ENCODE data around the gene CARD14.
"Not testable (repeated sequence)": the region's sequence is repeated elsewhere in the genome, so short reads cannot be mapped to it uniquely, and the experiment has no call there.

The CARD14 gene

GRCh38 chr17:80223838-80224497, 54.1 kb downstream of the CARD14 start:
- no peak for DNase-seq (ENCODE audit: low read depth, low spot score)

GRCh38 chr17:80224683-80225082, 54.9 kb downstream of the CARD14 start:
- DNase-seq (ENCODE audit: low read depth, low spot score) = no peak

GRCh38 chr17:80225230-80225629, 55.4 kb downstream of the CARD14 start:
- no peak for DNase-seq (ENCODE audit: low read depth, low spot score)

- no peak for DNase-seq (ENCODE audit: low read depth, low spot score)
Observed at GRCh38 chr17:80227156-80227555, 57.3 kb downstream of the CARD14 start.

- DNase-seq (ENCODE audit: low read depth, low spot score) = no peak
Observed at GRCh38 chr17:80227666-80228065, 57.8 kb downstream of the CARD14 start.

- DNase-seq (ENCODE audit: low read depth, low spot score) = no peak
Observed at GRCh38 chr17:80228477-80228876, 58.6 kb downstream of the CARD14 start.

GRCh38 chr17:80229011-80229410, 59.2 kb downstream of the CARD14 start:
- DNase-seq (ENCODE audit: low read depth, low spot score) = no peak

- DNase-seq (ENCODE audit: low read depth, low spot score) = no peak
Observed at GRCh38 chr17:80232438-80232837, 62.6 kb downstream of the CARD14 start.

GRCh38 chr17:80233202-80233601, 63.4 kb downstream of the CARD14 start:
- DNase-seq (ENCODE audit: low read depth, low spot score) = no peak

- DNase-seq (ENCODE audit: low read depth, low spot score) = no peak
Observed at GRCh38 chr17:80236911-80237310, 67.1 kb downstream of the CARD14 start.

GRCh38 chr17:80237386-80237785, 67.6 kb downstream of the CARD14 start:
- no peak for DNase-seq (ENCODE audit: low read depth, low spot score)

- no peak for DNase-seq (ENCODE audit: low read depth, low spot score)
Observed at GRCh38 chr17:80242505-80242904, 72.7 kb downstream of the CARD14 start.

GRCh38 chr17:80243526-80244433, 74.0 kb downstream of the CARD14 start:
- no peak for DNase-seq (ENCODE audit: low read depth, low spot score)

- DNase-seq (ENCODE audit: low read depth, low spot score) = not testable (repeated sequence)
Observed at GRCh38 chr17:80244448-80244847, 74.6 kb downstream of the CARD14 start.

GRCh38 chr17:80244871-80245509, 75.2 kb downstream of the CARD14 start:
- no peak for DNase-seq (ENCODE audit: low read depth, low spot score)

- no peak for DNase-seq (ENCODE audit: low read depth, low spot score)
Observed at GRCh38 chr17:80245566-80246265, 75.9 kb downstream of the CARD14 start.

- DNase-seq (ENCODE audit: low read depth, low spot score) = no peak
Observed at GRCh38 chr17:80246266-80246681, 76.4 kb downstream of the CARD14 start.

- no peak for DNase-seq (ENCODE audit: low read depth, low spot score)
Observed at GRCh38 chr17:80246726-80247125, 76.9 kb downstream of the CARD14 start.

- DNase-seq (ENCODE audit: low read depth, low spot score) = no peak
Observed at GRCh38 chr17:80247561-80247960, 77.7 kb downstream of the CARD14 start.

GRCh38 chr17:80248001-80248893, 78.4 kb downstream of the CARD14 start:
- DNase-seq (ENCODE audit: low read depth, low spot score) = no peak
